Measurements from ENCODE around the gene PNPT1.
A peak's percentile ranks its signal among the peaks of the same experiment; 100 is the strongest.
"Not testable (repeated sequence)": the region's sequence is repeated elsewhere in the genome, so short reads cannot be mapped to it uniquely, and the experiment has no call there.

Gene PNPT1

GRCh38 chr2:55705027-55705653 lies 11.5 kb upstream of the PNPT1 start:
- DNase-seq: no peak
- intact Hi-C loops (cut with DNase I): no loop called here

- no peak for DNase-seq
- intact Hi-C loops (cut with DNase I): no loop called here
These were observed 9.7 kb upstream of the PNPT1 start for GRCh38 chr2:55703350-55703749.

GRCh38 chr2:55692740-55693139 lies 904 bp downstream of the PNPT1 start:
- intact Hi-C loops (cut with DNase I); DNase-seq: not testable (repeated sequence)

- no peak for DNase-seq
- intact Hi-C loops (cut with DNase I): no loop called here
These were observed 21.0 kb downstream of the PNPT1 start for GRCh38 chr2:55672630-55673029.

GRCh38 chr2:55668956-55669355 lies 24.7 kb downstream of the PNPT1 start:
- no peak for DNase-seq
- intact Hi-C loops (cut with DNase I): no loop called here

- intact Hi-C loops (cut with DNase I): no loop called here
- no peak for DNase-seq
These were observed 40.4 kb downstream of the PNPT1 start for GRCh38 chr2:55653255-55653654.

GRCh38 chr2:55649211-55649610 lies 44.4 kb downstream of the PNPT1 start:
- intact Hi-C loops (cut with DNase I): no loop called here
- DNase-seq: no peak

GRCh38 chr2:55636831-55637230 lies 56.8 kb downstream of the PNPT1 start:
- intact Hi-C loops (cut with DNase I): no loop called here
- DNase-seq: no peak

- DNase-seq: no peak
These were observed 64.7 kb downstream of the PNPT1 start for GRCh38 chr2:55628931-55629330.

GRCh38 chr2:55627915-55628314 lies 65.7 kb downstream of the PNPT1 start:
- no peak for DNase-seq
- intact Hi-C loops (cut with DNase I): no loop called here

More at GRCh38 chr2:55628931-55629330, 64.7 kb downstream of the PNPT1 start:
- intact Hi-C loops (cut with DNase I): no loop called here

- intact Hi-C loops (cut with DNase I): no loop called here
- DNase-seq: no peak
These were observed 71.8 kb downstream of the PNPT1 start for GRCh38 chr2:55621802-55622201.

GRCh38 chr2:55620123-55620779 lies 73.4 kb downstream of the PNPT1 start:
- DNase-seq: no peak
- intact Hi-C loops (cut with DNase I): no loop called here

GRCh38 chr2:55618275-55619055 lies 75.2 kb downstream of the PNPT1 start:
- intact Hi-C loops (cut with DNase I): no loop called here
- peak; percentile 52 to 89 (median 73) for DNase-seq

GRCh38 chr2:55618025-55618274 lies 75.7 kb downstream of the PNPT1 start:
- intact Hi-C loops (cut with DNase I): no loop called here
- DNase-seq: peak in 3 of 42 donors; percentile 3 to 19 (median 15)

GRCh38 chr2:55617175-55618024 lies 76.2 kb downstream of the PNPT1 start, which contains the start of gene PPP4R3B:
Gene PPP4R3B, minus strand, starts transcription at chr2:55617622. Its CDS starts 337 bp downstream, at chr2:55617285.
- DNase-seq: peak; percentile 96 to 100 (median 99)
- intact Hi-C loops (cut with DNase I): loop anchor here (2.0 kb wide), 1 partner anchor 99 kb away; the partner anchor contains the start of gene CFAP36

- DNase-seq: peak in 2 of 42 donors; percentile 11 to 12
- intact Hi-C loops (cut with DNase I): loop anchor here (2.0 kb wide), 1 partner anchor 98 kb away; the partner anchor contains the start of gene CFAP36
These were observed 77.0 kb downstream of the PNPT1 start for GRCh38 chr2:55616551-55617174.

- intact Hi-C loops (cut with DNase I): no loop called here
- no peak for DNase-seq
These were observed 81.6 kb downstream of the PNPT1 start for GRCh38 chr2:55611997-55612396.

- no peak for DNase-seq
- intact Hi-C loops (cut with DNase I): no loop called here
These were observed 82.5 kb downstream of the PNPT1 start for GRCh38 chr2:55610954-55611743.

All from head of caudate nucleus (tissue), 42 donors.